HG03060 (cell line): ENCODE measurements around the gene DUSP19.

Source experiments
- ATAC-seq: cut with Tn5 transposase; IDR thresholded peaks from one replicate; pipeline ENCODE4 v1.9.1; 2021; ENCODE audit warnings: low read depth, moderate number of reproducible peaks; ENCODE audit not compliant: unreplicated experiment

Gene DUSP19

GRCh38 chr2:183063083-183063482, 15.5 kb upstream of the DUSP19 start:
- peak; percentile 69 for ATAC-seq

GRCh38 chr2:183068561-183068960, 10.0 kb upstream of the DUSP19 start:
- ATAC-seq: no peak

GRCh38 chr2:183069174-183069573, 9.4 kb upstream of the DUSP19 start:
- ATAC-seq: no peak

- ATAC-seq: no peak
Measured at GRCh38 chr2:183070942-183071844, 7.4 kb upstream of the DUSP19 start.

- no peak for ATAC-seq
Measured at GRCh38 chr2:183072177-183072576, 6.4 kb upstream of the DUSP19 start.

GRCh38 chr2:183078163-183078463, 434 bp upstream of the DUSP19 start:
- ATAC-seq: no peak

- peak; percentile 7 for ATAC-seq
Measured at GRCh38 chr2:183079139-183079775, 710 bp downstream of the DUSP19 start.

- ATAC-seq: no peak
Measured at GRCh38 chr2:183081911-183082310, 3.4 kb downstream of the DUSP19 start.

- ATAC-seq: no peak
Measured at GRCh38 chr2:183088061-183088460, 9.5 kb downstream of the DUSP19 start.

- ATAC-seq: no peak
Measured at GRCh38 chr2:183089192-183089851, 10.8 kb downstream of the DUSP19 start.

- no peak for ATAC-seq
Measured at GRCh38 chr2:183091318-183091953, 12.9 kb downstream of the DUSP19 start.

GRCh38 chr2:183091954-183092345, 13.4 kb downstream of the DUSP19 start:
- ATAC-seq: no peak

GRCh38 chr2:183093857-183094657, 15.5 kb downstream of the DUSP19 start:
- peak; percentile 82 for ATAC-seq

- ATAC-seq: no peak
Measured at GRCh38 chr2:183105402-183106134, 27.0 kb downstream of the DUSP19 start.

GRCh38 chr2:183112577-183112976, 34.0 kb downstream of the DUSP19 start:
- ATAC-seq: no peak

GRCh38 chr2:183113630-183114029, 35.1 kb downstream of the DUSP19 start:
- ATAC-seq: no peak

- ATAC-seq: no peak
Measured at GRCh38 chr2:183117226-183117625, 38.7 kb downstream of the DUSP19 start.

- no peak for ATAC-seq
Measured at GRCh38 chr2:183123117-183123958, 44.8 kb downstream of the DUSP19 start.

- ATAC-seq: peak; percentile 16
Measured at GRCh38 chr2:183123959-183124221, 45.3 kb downstream of the DUSP19 start.
